AG04450 (cell line): ENCODE results near the gene CCDC80. TPM values are rescaled to one million over a fixed set of nuclear protein-coding genes. Genes with fewer than 3 reads are reported as not detected.
A peak's percentile ranks its signal among the peaks of the same experiment; 100 is the strongest.

Experiments
- CTCF ChIA-PET: fragments of 300-600, 350-600 bp; formaldehyde crosslinking; extraction: SDS; loops from one replicate; lab custom pipeline; 2022; ENCODE audit warnings: antibody characterized with exemption, inconsistent platforms; lab: Charles Lee
- POLR2A ChIA-PET: fragments of 350-600 bp; formaldehyde crosslinking; extraction: SDS; loops from one replicate; lab custom pipeline; 2021; ENCODE audit warnings: antibody characterized with exemption, inconsistent platforms; lab: Yijun Ruan, JAX
- DNase-seq: peaks from one replicate; pipeline ENCODE4 v3.0.0-alpha.2; 2011; ENCODE audit warnings: low read depth, low spot score
- H3K27ac ChIP-seq: one replicate; pipeline ENCODE4 v1.5.1; 2012; ENCODE audit warnings: low read depth, low read length, control low read depth
- H3K27me3 ChIP-seq: one replicate; pipeline ENCODE4 v1.6.0; 2012; ENCODE audit warnings: low read length; ENCODE audit not compliant: control insufficient read depth, insufficient read depth
- H3K4me3 ChIP-seq: 2 replicates; pipeline ENCODE4 v1.5.1; 2011; ENCODE audit warnings: mild to moderate bottlenecking, low read depth, low read length, control low read depth
- H3K9me3 ChIP-seq: 2 replicates; pipeline ENCODE4 v1.5.1; 2012; ENCODE audit warnings: low read length; ENCODE audit not compliant: control insufficient read depth, insufficient read depth
- CTCF ChIP-seq: IDR thresholded peaks from 2 replicates; pipeline ENCODE4 v1.5.1; 2011; ENCODE audit warnings: low read depth, low read length, control low read depth, inconsistent platforms
- polyA plus RNA-seq: library from polyadenylated mRNA; depleted of rRNA; stranded (reverse); fragments of >200 nt; gene quantifications from 2 replicates; pipeline ENCODE4 v1.2.3, GENCODE V29; 2011

Gene CCDC80
- polyA plus RNA-seq, 1 experiment: 202 TPM

GRCh38 chr3:112633191-112633590 is 7.8 kb downstream of the CCDC80 start:
- peak overlapping the region; percentile 38 for H3K4me3 ChIP-seq
- ChIA-PET POLR2A (no interaction called here), CTCF (interaction anchor here (1.1 to 4.1 kb wide), 3 partner anchors 9 to 102 kb away, joined by 3 to 31 read pairs (median 4); no protein-coding TSS in a partner anchor)
- no peak overlapping the region for H3K27ac ChIP-seq
- no peak for DNase-seq
- no peaks in the 10 kb centered on the region for H3K27me3 ChIP-seq
- no peaks in the 10 kb centered on the region for H3K9me3 ChIP-seq
- no peak for TF ChIP-seq CTCF

- H3K27me3 ChIP-seq: no peaks in the 10 kb centered on the region
- peak overlapping the region; percentile 34 for H3K4me3 ChIP-seq
- H3K9me3 ChIP-seq: no peaks in the 10 kb centered on the region
- POLR2A ChIA-PET: interaction anchor here (1.0 kb wide), 1 partner anchor 9 kb away, joined by 4 read pairs; no protein-coding TSS in a partner anchor
- CTCF ChIA-PET: interaction anchor here (2.2 kb wide), 1 partner anchor 102 kb away, joined by 6 read pairs; no protein-coding TSS in a partner anchor
- DNase-seq: no peak
- no peak overlapping the region for H3K27ac ChIP-seq
- no peak for TF ChIP-seq CTCF
These were observed 8.3 kb downstream of the CCDC80 start for GRCh38 chr3:112632596-112632995.

GRCh38 chr3:112631257-112631656 is 9.7 kb downstream of the CCDC80 start:
- H3K27ac ChIP-seq: no peak overlapping the region
- ChIA-PET POLR2A (no interaction called here), CTCF (interaction anchor here (0.7 to 2.2 kb wide), 6 partner anchors 11 to 183 kb away, joined by 3 to 6 read pairs (median 3); no protein-coding TSS in a partner anchor)
- H3K4me3 ChIP-seq: no peak overlapping the region
- no peaks in the 10 kb centered on the region for H3K27me3 ChIP-seq
- no peaks in the 10 kb centered on the region for H3K9me3 ChIP-seq
- DNase-seq: no peak
- TF ChIP-seq CTCF: no peak

GRCh38 chr3:112629425-112629824 is 11.5 kb downstream of the CCDC80 start:
- H3K9me3 ChIP-seq: no peaks in the 10 kb centered on the region
- no peak overlapping the region for H3K4me3 ChIP-seq
- no peak overlapping the region for H3K27ac ChIP-seq
- ChIA-PET POLR2A (interaction anchor here (0.8 to 1.8 kb wide), 3 partner anchors 24 to 67 kb away, joined by 3 to 6 read pairs (median 3); partner anchors contain the start of genes ATG3 and SLC35A5), CTCF (no interaction called here)
- no peaks in the 10 kb centered on the region for H3K27me3 ChIP-seq
- no peak for TF ChIP-seq CTCF
- DNase-seq: peak; percentile 71

GRCh38 chr3:112627919-112628466 is 12.9 kb downstream of the CCDC80 start:
- Histone ChIP-seq H3K27me3 (no peaks in the 10 kb centered on the region), H3K27ac (no peak overlapping the region), H3K9me3 (no peaks in the 10 kb centered on the region), H3K4me3 (no peak overlapping the region)
- TF ChIP-seq CTCF: no peak
- DNase-seq: no peak
- ChIA-PET POLR2A (no interaction called here), CTCF (interaction anchor here (1.0 to 2.2 kb wide), 3 partner anchors 15 to 186 kb away, joined by 3 to 8 read pairs (median 3); no protein-coding TSS in a partner anchor)
